Psoas muscle (tissue), 8 donors: Measurements from ENCODE around the gene ARFGAP1. TPM values are rescaled to one million over a fixed set of nuclear protein-coding genes. Genes with fewer than 3 reads are reported as not detected.

Source experiments
- ATAC-seq, 4 donors: fragments of 200-7000 bp; cut with Tn5 transposase; one replicate each; pipeline ENCODE4 v1.9.1; 2020; ENCODE audit warnings: moderate library complexity in 3 of 4, mild to moderate bottlenecking in 2 of 4
- DNase-seq, 2 donors: peaks; one replicate each; pipeline ENCODE4 v3.0.0-alpha.2; 2020
- H3K27ac ChIP-seq: fragments of 200-600 bp; one replicate; pipeline ENCODE4 v1.8.0; 2022
- H3K27me3 ChIP-seq, 3 donors: fragments of 200-600 bp in 1 of 3; one replicate each; pipeline versions ENCODE4 v1.6.1 to v1.8.0; 2013 to 2022; ENCODE audit warnings: low read length in 2 of 3, mild to moderate bottlenecking in 2 of 3, moderate library complexity in 1 of 3; ENCODE audit not compliant: insufficient read depth in 3 of 3
- H3K36me3 ChIP-seq, 2 donors: fragments of 200-600 bp in 1 of 2; one replicate each; pipeline versions ENCODE4 v1.6.1 to v1.8.0; 2013 to 2022; ENCODE audit warnings: low read depth in 1 of 2, mild to moderate bottlenecking in 1 of 2, moderate library complexity in 1 of 2; ENCODE audit not compliant: insufficient read depth in 1 of 2
- H3K4me1 ChIP-seq: fragments of 200-600 bp; one replicate; pipeline ENCODE4 v1.8.0; 2022
- H3K4me3 ChIP-seq: fragments of 200-600 bp; one replicate; pipeline ENCODE4 v1.8.0; 2022; ENCODE audit warnings: mild to moderate bottlenecking
- H3K9me3 ChIP-seq: fragments of 200-600 bp; one replicate; pipeline ENCODE4 v1.8.0; 2022
- WGBS, 3 donors: extraction: QIAGEN DNeasy Blood & Tissue Kit; methylation state at CpG; one replicate each; pipeline versions ENCODE4 v1.1.6 to v1.1.7; 2013; 5-methylcytosine and 5-hydroxymethylcytosine counted together
- intact Hi-C, 2 donors: fragments of 100-400 bp; cut with DNase I; formaldehyde crosslinking; loops; one replicate each; pipeline versions ENCODE4 v1.11.0 to v1.14.2; 2022
- polyA plus RNA-seq, 3 donors: library from polyadenylated mRNA; stranded (reverse); fragments of 200-250 nt; gene quantifications; one replicate each; pipeline ENCODE4 v1.2.3, GENCODE V29; 2013
- total RNA-seq, 4 donors: library from RNA; stranded (reverse); fragmentation: NEBNext Ultra II Directional in 2 of 4; extraction: Animal tissue kit (Norgen Biotek cat#: 25700) in 2 of 4; gene quantifications; one replicate each; pipeline versions ENCODE4 v1.2.1 to v1.2.4, GENCODE V29; 2021 to 2023
- TF ChIP-seq, protein P1 (sequence below): fragments of 200-600 bp; IDR thresholded peaks from one replicate; pipeline ENCODE4 v1.8.0; 2022; ENCODE audit warnings: antibody characterized with exemption
- donor health status: healthy with polysubstance abuse.
- donor health status: DM: no; HTN: no; CAD: no; lungs with moderate emphysema.
- donor health status: Bipolar disorder and iron deficiency.
- donor health status: healthy.
- donor health status: DM: yes; HTN: yes; CAD: no.
- donor health status: DM: no; HTN: no; CAD: no.
- donor health status: DM: no; HTN: no; CAD: no.
- donor health status: DM: yes; HTN: yes; CAD: no.

ARFGAP1 gene
- total and polyA plus RNA-seq, 7 donors = 19.9 to 42.2 (median 26.8) TPM

GRCh38 chr20:63335711-63336110 lies 63.1 kb downstream of the ARFGAP1 start:
- Histone ChIP-seq H3K4me1 (no peaks in the 10 kb centered on the region), H3K4me3 (no peak overlapping the region), H3K27ac (no peak overlapping the region), H3K9me3 (peaks cover 4% of the 10 kb centered on the region), H3K36me3 (no peaks in the 10 kb centered on the region), H3K27me3 (peaks cover 0 to 79% (median 7%) of the 10 kb centered on the region in 3 donors)
- TF ChIP-seq, protein P1, sequence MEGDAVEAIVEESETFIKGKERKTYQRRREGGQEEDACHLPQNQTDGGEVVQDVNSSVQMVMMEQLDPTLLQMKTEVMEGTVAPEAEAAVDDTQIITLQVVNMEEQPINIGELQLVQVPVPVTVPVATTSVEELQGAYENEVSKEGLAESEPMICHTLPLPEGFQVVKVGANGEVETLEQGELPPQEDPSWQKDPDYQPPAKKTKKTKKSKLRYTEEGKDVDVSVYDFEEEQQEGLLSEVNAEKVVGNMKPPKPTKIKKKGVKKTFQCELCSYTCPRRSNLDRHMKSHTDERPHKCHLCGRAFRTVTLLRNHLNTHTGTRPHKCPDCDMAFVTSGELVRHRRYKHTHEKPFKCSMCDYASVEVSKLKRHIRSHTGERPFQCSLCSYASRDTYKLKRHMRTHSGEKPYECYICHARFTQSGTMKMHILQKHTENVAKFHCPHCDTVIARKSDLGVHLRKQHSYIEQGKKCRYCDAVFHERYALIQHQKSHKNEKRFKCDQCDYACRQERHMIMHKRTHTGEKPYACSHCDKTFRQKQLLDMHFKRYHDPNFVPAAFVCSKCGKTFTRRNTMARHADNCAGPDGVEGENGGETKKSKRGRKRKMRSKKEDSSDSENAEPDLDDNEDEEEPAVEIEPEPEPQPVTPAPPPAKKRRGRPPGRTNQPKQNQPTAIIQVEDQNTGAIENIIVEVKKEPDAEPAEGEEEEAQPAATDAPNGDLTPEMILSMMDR = no peak
- WGBS, 3 donors = 50 to 60% (median 55%) methylated on average over 9 of the region's 9 CpGs
- ATAC-seq (no peak), DNase-seq (peak in 1 of 2 donors; percentile 6)
- intact Hi-C loops = no loop called here

- DNase-seq = peak in 1 of 2 donors; percentile 1
- H3K36me3 ChIP-seq = no peaks in the 10 kb centered on the region
- WGBS, 3 donors = 89 to 93% (median 90%) methylated on average over 29 of the region's 29 CpGs
- intact Hi-C loops = no loop called here
- H3K4me1 ChIP-seq = no peaks in the 10 kb centered on the region
- TF ChIP-seq, protein P1 = no peak
- H3K27ac ChIP-seq = no peak overlapping the region
- ATAC-seq = no peak
- no peak overlapping the region for H3K4me3 ChIP-seq
- peaks cover 0 to 80% (median 4%) of the 10 kb centered on the region in 3 donors for H3K27me3 ChIP-seq
- peaks cover 4% of the 10 kb centered on the region for H3K9me3 ChIP-seq
These were observed 63.7 kb downstream of the ARFGAP1 start for GRCh38 chr20:63336232-63336752.

- H3K4me3 ChIP-seq = no peak overlapping the region
- intact Hi-C loops = no loop called here
- TF ChIP-seq, protein P1 = no peak
- no peaks in the 10 kb centered on the region for H3K4me1 ChIP-seq
- WGBS, 3 donors = 79 to 84% (median 82%) methylated on average over 12 of the region's 12 CpGs
- H3K27ac ChIP-seq = no peak overlapping the region
- H3K9me3 ChIP-seq = no peaks in the 10 kb centered on the region
- DNase-seq = no peak
- ATAC-seq = no peak
- no peaks in the 10 kb centered on the region for H3K36me3 ChIP-seq
- peaks cover 0 to 80% (median 4%) of the 10 kb centered on the region in 3 donors for H3K27me3 ChIP-seq
These were observed 65.3 kb downstream of the ARFGAP1 start for GRCh38 chr20:63337786-63338420.

Other genes starting within 250 kb of the ARFGAP1 start
- gene YTHDF1, start 56.7 kb upstream of the ARFGAP1 start, total RNA-seq = 10 to 100 TPM; 36.0 to 52.1 (median 48.0) TPM
- gene YTHDF1, start 56.7 kb upstream of the ARFGAP1 start, polyA plus RNA-seq = 10 to 100 TPM; 27.4 to 51.8 (median 28.9) TPM
- not detected for gene BIRC7, start 36.9 kb upstream of the ARFGAP1 start, total RNA-seq
- gene BIRC7, start 36.9 kb upstream of the ARFGAP1 start, polyA plus RNA-seq = under 1 TPM in 1 of 3 donors, not detected in 2; 0.04 TPM
- gene NKAIN4, start 18.4 kb upstream of the ARFGAP1 start, total RNA-seq = not detected
- gene NKAIN4, start 18.4 kb upstream of the ARFGAP1 start, polyA plus RNA-seq = not detected
- not detected for gene COL20A1, start 20.4 kb downstream of the ARFGAP1 start, total RNA-seq
- gene COL20A1, start 20.4 kb downstream of the ARFGAP1 start, polyA plus RNA-seq = under 1 TPM in 2 of 3 donors, not detected in 1; 0.08 to 0.09 TPM
- under 1 TPM in 2 of 4 donors, not detected in 2; 0.24 to 0.41 TPM for gene CHRNA4, start 88.5 kb downstream of the ARFGAP1 start, total RNA-seq
- under 1 TPM in 1 of 3 donors, not detected in 2; 0.01 TPM for gene CHRNA4, start 88.5 kb downstream of the ARFGAP1 start, polyA plus RNA-seq
- 1 to 10 TPM in 1 of 4 donors, under 1 TPM in 3; 0.11 to 2.8 (median 0.28) TPM for gene KCNQ2, start 199.8 kb downstream of the ARFGAP1 start, total RNA-seq
- under 1 TPM in 2 of 3 donors, not detected in 1; 0.01 to 0.03 TPM for gene KCNQ2, start 199.8 kb downstream of the ARFGAP1 start, polyA plus RNA-seq
- gene EEF1A2, start 226.3 kb downstream of the ARFGAP1 start, total RNA-seq = 1,000 to 10,000 TPM; 1,781 to 2,126 (median 2,004) TPM
- gene EEF1A2, start 226.3 kb downstream of the ARFGAP1 start, polyA plus RNA-seq = 1,000 to 10,000 TPM in 2 of 3 donors, 100 to 1,000 TPM in 1; 952 to 1,898 (median 1,229) TPM
- gene PPDPF, start 248.0 kb downstream of the ARFGAP1 start, total RNA-seq = 100 to 1,000 TPM; 130 to 198 (median 155) TPM
- 100 to 1,000 TPM; 134 to 158 (median 142) TPM for gene PPDPF, start 248.0 kb downstream of the ARFGAP1 start, polyA plus RNA-seq